ENCODE results near the gene RTN4. TPM values are rescaled to one million over a fixed set of nuclear protein-coding genes. Genes with fewer than 3 reads are reported as not detected.

Gene RTN4
- total RNA-seq, 1 donor from 2014 or later = 174 TPM

DNA sequence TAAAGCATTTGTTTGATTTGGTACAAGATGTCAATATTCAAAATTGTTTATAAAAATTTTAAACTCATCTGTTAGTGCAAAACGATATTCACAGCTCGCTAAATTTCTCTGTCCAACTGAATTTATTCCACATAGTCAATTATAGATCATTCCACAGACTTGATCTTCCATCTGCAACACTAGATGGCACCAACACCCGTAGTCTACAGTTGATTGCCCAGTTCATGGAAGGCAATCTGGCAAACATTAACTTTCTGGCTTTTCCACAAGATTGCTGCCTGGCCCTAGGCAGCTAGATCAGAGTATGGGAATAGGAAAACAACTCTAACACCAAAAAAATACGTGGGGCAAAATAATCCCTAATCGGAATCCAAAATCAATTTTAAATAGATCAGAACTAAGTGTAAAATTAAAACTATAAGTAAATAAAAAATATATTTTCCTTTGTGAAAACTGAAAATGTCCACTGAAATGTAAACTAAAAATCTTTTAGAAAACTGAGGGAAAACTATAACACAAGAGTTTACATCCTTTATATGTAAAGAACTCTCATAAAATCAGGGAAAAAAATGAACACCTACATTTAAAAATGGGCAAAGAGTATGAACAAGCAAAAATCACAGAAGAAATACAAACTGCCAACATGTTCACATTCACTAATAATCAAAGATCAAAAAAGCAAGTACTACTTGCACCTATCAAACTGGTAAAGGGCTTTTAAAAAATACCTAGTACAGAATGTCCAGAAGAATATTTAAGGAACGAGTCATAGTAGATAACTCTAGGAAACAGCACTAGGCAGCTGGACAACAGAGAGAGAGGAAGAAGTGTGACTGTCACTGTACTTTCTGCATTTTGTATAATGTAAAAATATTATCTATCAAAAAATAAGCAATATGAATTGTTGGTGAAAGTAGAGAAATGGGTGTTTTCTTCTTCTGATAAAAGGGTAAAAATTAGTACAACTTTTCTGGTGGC lies 35.0 kb downstream of the RTN4 start:
- intact Hi-C loops (cut with DNase I) = loop anchor here (10.0 kb wide), 1 partner anchor 150 kb away; no protein-coding TSS in a partner anchor

DNA sequence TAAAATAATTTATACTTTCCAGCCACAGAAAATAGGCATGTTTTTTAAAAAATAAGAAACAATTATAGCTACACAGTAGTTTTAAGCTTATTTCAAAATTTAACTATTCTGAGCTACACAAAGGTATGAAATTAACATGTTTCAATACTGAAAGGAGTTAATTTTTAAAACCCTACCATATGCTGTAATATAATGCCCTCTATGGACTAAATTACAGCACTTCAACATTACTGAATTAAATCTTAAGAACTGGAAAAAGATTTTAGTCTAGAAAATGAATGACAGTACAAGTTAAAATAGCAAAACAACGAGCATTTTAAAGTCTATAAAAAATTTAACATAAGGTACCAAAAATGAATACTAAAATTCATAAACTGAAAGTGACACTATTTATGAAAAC lies 36.3 kb downstream of the RTN4 start:
- no peak for TF ChIP-seq POLR2AphosphoS5 (IDR thresholded peaks at IDR 0.05; ENCODE audit: insufficient read depth in 1 of 2, low read depth in 1 of 2)
- TF ChIP-seq, protein P1, sequence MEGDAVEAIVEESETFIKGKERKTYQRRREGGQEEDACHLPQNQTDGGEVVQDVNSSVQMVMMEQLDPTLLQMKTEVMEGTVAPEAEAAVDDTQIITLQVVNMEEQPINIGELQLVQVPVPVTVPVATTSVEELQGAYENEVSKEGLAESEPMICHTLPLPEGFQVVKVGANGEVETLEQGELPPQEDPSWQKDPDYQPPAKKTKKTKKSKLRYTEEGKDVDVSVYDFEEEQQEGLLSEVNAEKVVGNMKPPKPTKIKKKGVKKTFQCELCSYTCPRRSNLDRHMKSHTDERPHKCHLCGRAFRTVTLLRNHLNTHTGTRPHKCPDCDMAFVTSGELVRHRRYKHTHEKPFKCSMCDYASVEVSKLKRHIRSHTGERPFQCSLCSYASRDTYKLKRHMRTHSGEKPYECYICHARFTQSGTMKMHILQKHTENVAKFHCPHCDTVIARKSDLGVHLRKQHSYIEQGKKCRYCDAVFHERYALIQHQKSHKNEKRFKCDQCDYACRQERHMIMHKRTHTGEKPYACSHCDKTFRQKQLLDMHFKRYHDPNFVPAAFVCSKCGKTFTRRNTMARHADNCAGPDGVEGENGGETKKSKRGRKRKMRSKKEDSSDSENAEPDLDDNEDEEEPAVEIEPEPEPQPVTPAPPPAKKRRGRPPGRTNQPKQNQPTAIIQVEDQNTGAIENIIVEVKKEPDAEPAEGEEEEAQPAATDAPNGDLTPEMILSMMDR (IDR thresholded peaks at IDR 0.05) = no peak
- TF ChIP-seq POLR2A (IDR thresholded peaks at IDR 0.05) = no peak
- Histone ChIP-seq H3K36me3 (no peaks in the 10 kb centered on the region), H3K9me3 (no peaks in the 10 kb centered on the region), H3K4me3 (no peak overlapping the region), H3K4me1 (peaks cover 75% of the 10 kb centered on the region), H3K27me3 (no peaks in the 10 kb centered on the region), H3K27ac (no peak overlapping the region)
- no peak for DNase-seq (ENCODE audit: extremely low spot score in 2 of 2)
- intact Hi-C loops (cut with DNase I) = loop anchor here (10.0 kb wide), 1 partner anchor 151 kb away; no protein-coding TSS in a partner anchor

More for the DNA sequence above, 35.0 kb downstream of the RTN4 start:
- TF ChIP-seq, protein P1 (IDR thresholded peaks at IDR 0.05) = peak; percentile 29 to 50 (median 37)
- no peak for TF ChIP-seq POLR2AphosphoS5 (IDR thresholded peaks at IDR 0.05; ENCODE audit: insufficient read depth in 1 of 2, low read depth in 1 of 2)
- no peak for TF ChIP-seq POLR2A (IDR thresholded peaks at IDR 0.05)
- H3K9me3 ChIP-seq = no peaks in the 10 kb centered on the region
- DNase-seq (ENCODE audit: extremely low spot score in 2 of 2) = no peak
- H3K27me3 ChIP-seq = no peaks in the 10 kb centered on the region
- peaks cover 66% of the 10 kb centered on the region for H3K4me1 ChIP-seq
- H3K27ac ChIP-seq = no peak overlapping the region
- H3K36me3 ChIP-seq = no peaks in the 10 kb centered on the region
- no peak overlapping the region for H3K4me3 ChIP-seq

DNA sequence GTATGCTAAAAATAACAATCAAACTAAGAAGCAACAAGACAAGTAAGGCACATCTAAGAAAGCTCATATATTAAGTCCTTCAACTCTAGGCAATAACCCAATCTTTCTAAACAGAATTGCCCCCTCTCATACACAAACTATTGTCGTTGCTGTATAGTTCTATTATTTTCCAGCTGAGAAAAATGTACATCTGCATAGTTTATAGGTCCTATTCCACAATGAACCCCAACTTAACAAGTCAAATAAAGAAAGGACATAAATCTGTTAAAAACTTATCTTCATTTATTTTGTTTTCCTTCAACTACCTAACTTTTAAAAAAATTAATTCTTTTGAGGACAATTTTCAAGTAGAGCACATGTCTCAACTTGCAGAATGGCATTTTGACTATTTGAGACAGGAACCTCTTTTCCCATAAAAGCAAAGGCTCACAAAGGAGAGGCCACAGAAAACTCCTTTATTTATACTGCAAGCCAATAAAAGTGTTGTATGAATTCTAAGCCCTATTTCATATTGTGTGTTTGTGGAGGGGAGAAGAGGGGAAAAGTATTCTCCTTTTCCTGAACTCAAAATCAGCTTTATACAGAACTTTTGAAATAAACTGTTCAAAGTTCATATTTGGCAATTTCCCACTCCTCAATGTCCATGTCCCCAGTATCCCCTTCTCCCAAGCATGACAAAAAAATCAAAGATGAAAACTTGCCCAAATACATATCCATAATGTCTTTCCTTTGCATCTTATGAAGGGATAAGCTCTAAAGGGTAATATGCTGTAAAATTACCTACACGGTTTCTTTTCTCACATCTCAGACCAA lies 37.4 kb downstream of the RTN4 start:
- Histone ChIP-seq H3K4me3 (no peak overlapping the region), H3K27ac (peak overlapping the region; percentile 63), H3K27me3 (no peaks in the 10 kb centered on the region), H3K4me1 (peaks cover 79% of the 10 kb centered on the region), H3K36me3 (no peaks in the 10 kb centered on the region), H3K9me3 (no peaks in the 10 kb centered on the region)
- TF ChIP-seq, protein P1 (IDR thresholded peaks at IDR 0.05) = no peak
- TF ChIP-seq POLR2AphosphoS5 (IDR thresholded peaks at IDR 0.05; ENCODE audit: insufficient read depth in 1 of 2, low read depth in 1 of 2) (no peak), POLR2A (IDR thresholded peaks at IDR 0.05) (no peak)
- DNase-seq (ENCODE audit: extremely low spot score in 2 of 2) = no peak
- intact Hi-C loops (cut with DNase I) = loop anchor here (10.0 kb wide), 1 partner anchor 152 kb away; no protein-coding TSS in a partner anchor

DNA sequence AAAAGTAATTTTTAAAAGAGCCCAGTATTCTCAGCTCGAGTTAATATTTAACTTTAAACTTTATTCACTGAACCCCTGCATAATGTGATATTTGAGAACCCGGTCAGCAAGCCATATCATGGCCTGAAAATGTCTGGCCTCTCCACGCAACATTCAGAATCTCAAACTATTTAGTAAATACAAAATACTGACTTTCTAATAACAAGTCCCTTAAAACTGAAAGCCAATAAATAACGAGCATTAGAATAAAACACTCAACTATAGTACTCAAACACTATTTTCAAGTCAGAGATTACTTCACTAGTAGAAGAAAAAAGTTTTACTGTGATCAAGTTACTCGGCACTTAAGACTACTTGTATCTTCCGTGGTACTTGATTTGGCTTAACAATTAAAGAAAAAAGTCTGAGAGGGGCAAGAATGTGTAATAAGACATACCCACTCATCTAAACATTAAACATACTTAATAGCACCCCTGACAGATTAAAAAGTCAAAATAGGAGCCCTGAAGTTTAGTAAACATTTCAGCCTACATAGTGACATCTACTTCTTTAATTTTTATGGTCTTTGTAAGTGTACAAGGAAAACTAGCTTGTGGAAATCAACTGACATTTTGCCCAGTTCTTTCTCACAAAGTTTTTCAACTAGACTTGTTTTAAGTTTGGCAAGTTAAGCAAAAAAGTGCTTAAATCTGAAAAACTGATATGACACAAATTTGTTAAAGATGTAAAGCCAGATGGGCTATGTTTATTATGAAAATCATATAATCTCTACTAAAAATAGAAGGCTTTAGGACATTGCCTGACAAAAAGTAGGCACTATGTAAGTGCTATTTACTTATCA lies 38.2 kb downstream of the RTN4 start:
- peaks cover 87% of the 10 kb centered on the region for H3K4me1 ChIP-seq
- intact Hi-C loops (cut with DNase I) = loop anchor here (10.0 kb wide), 1 partner anchor 153 kb away; no protein-coding TSS in a partner anchor
- H3K4me3 ChIP-seq = no peak overlapping the region
- TF ChIP-seq, protein P1 (IDR thresholded peaks at IDR 0.05) = no peak
- TF ChIP-seq POLR2AphosphoS5 (IDR thresholded peaks at IDR 0.05; ENCODE audit: insufficient read depth in 1 of 2, low read depth in 1 of 2) (no peak), POLR2A (IDR thresholded peaks at IDR 0.05) (no peak)
- no peaks in the 10 kb centered on the region for H3K9me3 ChIP-seq
- no peak for DNase-seq (ENCODE audit: extremely low spot score in 2 of 2)
- H3K27me3 ChIP-seq = no peaks in the 10 kb centered on the region
- H3K27ac ChIP-seq = peak overlapping the region; percentile 63
- H3K36me3 ChIP-seq = no peaks in the 10 kb centered on the region
